Neuronal stem cell (in vitro differentiated cells): Measurements from ENCODE around the gene LYST.

Experiments used
- DNase-seq: peaks from one replicate; pipeline ENCODE4 v3.0.0-alpha.2; 2013; ENCODE audit warnings: low spot score
- H2AFZ ChIP-seq: one replicate; pipeline ENCODE4 v1.6.1; 2013; ENCODE audit warnings: mild to moderate bottlenecking, low read length, inconsistent platforms
- H2AK5ac ChIP-seq: 2 replicates; pipeline ENCODE4 v1.6.1; 2013; ENCODE audit warnings: low read depth, mild to moderate bottlenecking, inconsistent platforms, low read length, moderate library complexity, mixed read lengths
- H2BK120ac ChIP-seq: 2 replicates; pipeline ENCODE4 v1.6.1; 2013; ENCODE audit warnings: low read depth, mild to moderate bottlenecking, inconsistent platforms, low read length, moderate library complexity, mixed read lengths
- H2BK12ac ChIP-seq: one replicate; pipeline ENCODE4 v1.6.1; 2013; ENCODE audit warnings: low read length, inconsistent platforms
- H2BK15ac ChIP-seq: 2 replicates; pipeline ENCODE4 v1.6.1; 2013; ENCODE audit warnings: mild to moderate bottlenecking, low read length, inconsistent platforms, mixed read lengths
- H2BK5ac ChIP-seq: one replicate; pipeline ENCODE4 v1.6.1; 2013; ENCODE audit warnings: inconsistent platforms, mild to moderate bottlenecking, low read length, moderate library complexity
- H3K14ac ChIP-seq: one replicate; pipeline ENCODE4 v1.6.1; 2013; ENCODE audit warnings: low read length, inconsistent platforms
- H3K18ac ChIP-seq: 2 replicates; pipeline ENCODE4 v1.6.1; 2013; ENCODE audit warnings: low read length, inconsistent platforms
- H3K23ac ChIP-seq: 2 replicates; pipeline ENCODE4 v1.6.1; 2013; ENCODE audit warnings: low read depth, mild to moderate bottlenecking, mixed read lengths, low read length, inconsistent platforms; ENCODE audit not compliant: poor library complexity
- H3K27ac ChIP-seq: replicated peaks from 3 replicates; pipeline ENCODE4 v1.5.1; 2013; ENCODE audit warnings: low read length, inconsistent platforms
- H3K27me3 ChIP-seq, 3 experiments: 2 replicates each; pipeline ENCODE4 v1.6.1; 2013; ENCODE audit warnings: low read length in 3 of 3, mild to moderate bottlenecking in 2 of 3, inconsistent platforms in 1 of 3, low read depth in 1 of 3, mixed read lengths in 1 of 3, moderate library complexity in 1 of 3; ENCODE audit not compliant: control insufficient read depth in 3 of 3, insufficient read depth in 3 of 3
- H3K36me3 ChIP-seq, 2 donors: replicated peaks in 1 of 2; 2 replicates each; pipeline ENCODE4 v1.6.1; 2013; ENCODE audit warnings: low read length in 2 of 2; ENCODE audit not compliant: control insufficient read depth in 2 of 2, insufficient read depth in 2 of 2
- H3K4ac ChIP-seq: 2 replicates; pipeline ENCODE4 v1.6.1; 2013; ENCODE audit warnings: inconsistent platforms, mild to moderate bottlenecking, low read length, moderate library complexity
- H3K4me1 ChIP-seq, 2 donors: 1 replicate in 1 of 2; 2 replicates in 1 of 2; pipeline ENCODE4 v1.6.1; 2013; ENCODE audit warnings: low read length in 2 of 2, low read depth in 1 of 2; ENCODE audit not compliant: control insufficient read depth in 2 of 2, insufficient read depth in 1 of 2
- H3K4me2 ChIP-seq: one replicate; pipeline ENCODE4 v1.6.1; 2013; ENCODE audit warnings: mild to moderate bottlenecking, low read length, inconsistent platforms; ENCODE audit not compliant: insufficient read depth, poor library complexity, severe bottlenecking
- H3K4me3 ChIP-seq, 2 donors: 2 replicates each; pipeline ENCODE4 v1.5.1; 2013; ENCODE audit warnings: low read length in 2 of 2, mild to moderate bottlenecking in 2 of 2, inconsistent platforms in 1 of 2, moderate library complexity in 1 of 2
- H3K79me1 ChIP-seq: one replicate; pipeline ENCODE4 v1.6.1; 2013; ENCODE audit warnings: low read depth, mild to moderate bottlenecking, inconsistent platforms, low read length, moderate library complexity
- H3K9ac ChIP-seq: one replicate; pipeline ENCODE4 v1.6.1; 2013; ENCODE audit warnings: mild to moderate bottlenecking, low read depth, low read length, inconsistent platforms; ENCODE audit not compliant: poor library complexity
- H3K9me3 ChIP-seq, 2 donors: replicated peaks in 1 of 2; 2 replicates each; pipeline versions ENCODE3 to v1.6.1; 2013; ENCODE audit warnings: low read length in 2 of 2, mild to moderate bottlenecking in 2 of 2, inconsistent platforms in 1 of 2, low read depth in 1 of 2, mixed read lengths in 1 of 2, moderate library complexity in 1 of 2; ENCODE audit not compliant: control insufficient read depth in 2 of 2, insufficient read depth in 1 of 2
- H4K8ac ChIP-seq: one replicate; pipeline ENCODE4 v1.6.1; 2013; ENCODE audit warnings: low read depth, mild to moderate bottlenecking, inconsistent platforms, low read length, moderate library complexity
- H4K91ac ChIP-seq: one replicate; pipeline ENCODE4 v1.6.1; 2013; ENCODE audit warnings: low read length, low read depth, mild to moderate bottlenecking, inconsistent platforms; ENCODE audit not compliant: poor library complexity
- WGBS, 2 donors: extraction: QIAGEN DNeasy Blood & Tissue Kit; methylation state at CpG; one replicate each; pipeline ENCODE4 v1.1.7; 2013; ENCODE audit warnings: missing lambda C conversion rate in 2 of 2, mixed read lengths in 1 of 2; ENCODE audit not compliant: insufficient read length in 2 of 2, insufficient replicate concordance in 1 of 2; ENCODE audit errors: extremely low coverage in 2 of 2; 5-methylcytosine and 5-hydroxymethylcytosine counted together

The LYST gene

DNA sequence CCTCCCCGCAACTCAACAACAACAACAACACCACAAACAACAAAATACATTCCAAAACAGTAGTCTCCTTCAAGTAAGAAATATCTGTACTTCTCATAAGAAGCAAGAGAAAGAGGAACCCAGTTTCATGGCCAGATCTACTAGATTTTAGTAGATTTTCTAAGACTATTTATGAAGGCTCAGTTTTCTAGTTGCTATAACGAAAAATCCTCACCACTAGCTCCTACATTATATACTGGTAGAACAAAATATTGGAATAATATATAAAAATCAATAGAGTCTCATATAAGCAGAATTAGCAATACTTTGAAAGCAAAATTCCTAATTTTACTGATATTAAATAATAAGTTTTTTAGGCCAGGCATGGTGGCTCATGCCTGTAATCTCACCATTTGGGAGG is 86.9 kb downstream of the LYST start:
- Histone ChIP-seq H3K4ac (no peak overlapping the region), H4K91ac (no peak overlapping the region), H3K9me3 (no peaks in the 10 kb centered on the region), H2BK5ac (no peak overlapping the region), H3K4me2 (no peak overlapping the region), H3K14ac (no peak overlapping the region), H3K9ac (no peak overlapping the region), H3K4me1 (no peaks in the 10 kb centered on the region), H3K36me3 (no peaks in the 10 kb centered on the region), H3K27me3 (no peaks in the 10 kb centered on the region), H4K8ac (no peak overlapping the region), H2BK12ac (no peak overlapping the region), H3K27ac (no peak overlapping the region), H2BK120ac (no peak overlapping the region), H3K79me1 (no peaks in the 10 kb centered on the region), H2AFZ (no peak overlapping the region), H2BK15ac (no peak overlapping the region), H3K23ac (no peak overlapping the region), H3K4me3 (no peak overlapping the region), H3K18ac (no peak overlapping the region), H2AK5ac (no peak overlapping the region)
- WGBS, 2 donors: 100% methylated on average over 1 of the region's 2 CpGs; no CpG with 5 or more reads in 1 of the 2 donors
- DNase-seq: no peak

- no peak for DNase-seq
- Histone ChIP-seq H3K9me3 (no peaks in the 10 kb centered on the region), H3K23ac (no peak overlapping the region), H3K4me2 (no peak overlapping the region), H3K9ac (no peak overlapping the region), H2BK5ac (no peak overlapping the region), H3K36me3 (no peaks in the 10 kb centered on the region), H3K27ac (no peak overlapping the region), H3K4me1 (no peaks in the 10 kb centered on the region), H3K4me3 (no peak overlapping the region), H3K18ac (no peak overlapping the region), H3K14ac (no peak overlapping the region), H2BK120ac (no peak overlapping the region), H3K79me1 (no peaks in the 10 kb centered on the region), H3K27me3 (no peaks in the 10 kb centered on the region), H4K91ac (no peak overlapping the region), H2AK5ac (no peak overlapping the region), H4K8ac (no peak overlapping the region), H2BK15ac (no peak overlapping the region), H3K4ac (no peak overlapping the region), H2AFZ (no peak overlapping the region), H2BK12ac (no peak overlapping the region)
- WGBS, 2 donors: no CpG with 5 or more reads among the region's 3 CpGs
These were observed 90.3 kb downstream of the LYST start for GRCh38 chr1:235776396-235776795.

GRCh38 chr1:235775246-235775860 is 91.4 kb downstream of the LYST start:
- Histone ChIP-seq H2BK5ac (no peak overlapping the region), H3K36me3 (no peaks in the 10 kb centered on the region), H3K79me1 (no peaks in the 10 kb centered on the region), H3K4me1 (no peaks in the 10 kb centered on the region), H3K27ac (no peak overlapping the region), H2BK120ac (no peak overlapping the region), H3K14ac (no peak overlapping the region), H3K23ac (no peak overlapping the region), H3K9ac (no peak overlapping the region), H3K18ac (no peak overlapping the region), H3K4me3 (no peak overlapping the region), H4K8ac (no peak overlapping the region), H3K4me2 (no peak overlapping the region), H3K9me3 (no peaks in the 10 kb centered on the region), H2BK12ac (no peak overlapping the region), H2AFZ (no peak overlapping the region), H2AK5ac (no peak overlapping the region), H2BK15ac (no peak overlapping the region), H3K4ac (no peak overlapping the region), H3K27me3 (no peaks in the 10 kb centered on the region), H4K91ac (no peak overlapping the region)
- no peak for DNase-seq

- H4K8ac ChIP-seq: no peak overlapping the region
- H4K91ac ChIP-seq: no peak overlapping the region
- H3K9ac ChIP-seq: no peak overlapping the region
- no peak overlapping the region for H2BK5ac ChIP-seq
- no peak overlapping the region for H3K27ac ChIP-seq
- no peaks in the 10 kb centered on the region for H3K79me1 ChIP-seq
- H2BK15ac ChIP-seq: no peak overlapping the region
- no peak overlapping the region for H2AFZ ChIP-seq
- no peak overlapping the region for H2AK5ac ChIP-seq
- H3K4me3 ChIP-seq: no peak overlapping the region
- H3K9me3 ChIP-seq: no peaks in the 10 kb centered on the region
- no peak overlapping the region for H3K14ac ChIP-seq
- WGBS, 2 donors: no CpG with 5 or more reads among the region's 2 CpGs
- H3K27me3 ChIP-seq: no peaks in the 10 kb centered on the region
- no peak for DNase-seq
- H3K4me1 ChIP-seq: no peaks in the 10 kb centered on the region
- no peak overlapping the region for H3K18ac ChIP-seq
- no peak overlapping the region for H2BK12ac ChIP-seq
- no peaks in the 10 kb centered on the region for H3K36me3 ChIP-seq
- no peak overlapping the region for H3K4me2 ChIP-seq
- H3K4ac ChIP-seq: no peak overlapping the region
- H3K23ac ChIP-seq: no peak overlapping the region
- H2BK120ac ChIP-seq: no peak overlapping the region
These were observed 98.9 kb downstream of the LYST start for GRCh38 chr1:235767795-235768194.
